Stimulated activated naive CD8-positive, alpha-beta T cell treated with anti-CD3 and anti-CD28 coated beads, Interleukin-15, amount 100 ng/mL, for 72 hours (primary cell): Measurements from ENCODE around the gene GNA15.
"Not testable (repeated sequence)": the region's sequence is repeated elsewhere in the genome, so short reads cannot be mapped to it uniquely, and the experiment has no call there.

Source experiments
- ATAC-seq: fragments of 150-1000 bp; cut with Tn5 transposase; 2 replicates; pipeline ENCODE4 v1.10.0; 2021; ENCODE audit warnings: mild to moderate bottlenecking, moderate library complexity
- DNase-seq, 2 donors: peaks; one replicate each; pipeline ENCODE4 v3.0.0; 2021 to 2022
- H3K27ac Mint-ChIP-seq, 2 donors: one replicate each; pipeline ENCODE4 v1.8.0; 2022; ENCODE audit warnings: mild to moderate bottlenecking in 2 of 2, mixed read lengths in 2 of 2, moderate library complexity in 2 of 2
- H3K27me3 Mint-ChIP-seq: one replicate; pipeline ENCODE4 v1.8.0; 2022; ENCODE audit warnings: mixed read lengths
- H3K4me1 Mint-ChIP-seq: one replicate; pipeline ENCODE4 v1.8.0; 2022; ENCODE audit warnings: mild to moderate bottlenecking, mixed read lengths
- H3K4me3 Mint-ChIP-seq, 2 donors: one replicate each; pipeline ENCODE4 v1.8.0; 2022; ENCODE audit warnings: mild to moderate bottlenecking in 2 of 2, mixed read lengths in 2 of 2, moderate library complexity in 1 of 2
- H3K9me3 Mint-ChIP-seq, 2 donors: one replicate each; pipeline ENCODE4 v1.8.0; 2022; ENCODE audit warnings: mixed read lengths in 2 of 2

Gene GNA15

GRCh38 chr19:3148503-3148902 lies 12.7 kb downstream of the GNA15 start:
- H3K4me1 Mint-ChIP-seq: peaks cover 18% of the 10 kb centered on the region
- DNase-seq (no peak), ATAC-seq (no peak)
- no peak overlapping the region for H3K4me3 Mint-ChIP-seq
- no peak overlapping the region for H3K27ac Mint-ChIP-seq
- no peaks in the 10 kb centered on the region for H3K27me3 Mint-ChIP-seq
- no peaks in the 10 kb centered on the region for H3K9me3 Mint-ChIP-seq

- no peak for ATAC-seq
- no peaks in the 10 kb centered on the region for H3K9me3 Mint-ChIP-seq
- peak overlapping the region in 1 of 2 donors; percentile 36 for H3K27ac Mint-ChIP-seq
- H3K27me3 Mint-ChIP-seq: no peaks in the 10 kb centered on the region
- no peak overlapping the region for H3K4me3 Mint-ChIP-seq
- H3K4me1 Mint-ChIP-seq: peaks cover 18% of the 10 kb centered on the region
- DNase-seq: no peak
Observed at GRCh38 chr19:3149089-3149488, 13.3 kb downstream of the GNA15 start.

DNA sequence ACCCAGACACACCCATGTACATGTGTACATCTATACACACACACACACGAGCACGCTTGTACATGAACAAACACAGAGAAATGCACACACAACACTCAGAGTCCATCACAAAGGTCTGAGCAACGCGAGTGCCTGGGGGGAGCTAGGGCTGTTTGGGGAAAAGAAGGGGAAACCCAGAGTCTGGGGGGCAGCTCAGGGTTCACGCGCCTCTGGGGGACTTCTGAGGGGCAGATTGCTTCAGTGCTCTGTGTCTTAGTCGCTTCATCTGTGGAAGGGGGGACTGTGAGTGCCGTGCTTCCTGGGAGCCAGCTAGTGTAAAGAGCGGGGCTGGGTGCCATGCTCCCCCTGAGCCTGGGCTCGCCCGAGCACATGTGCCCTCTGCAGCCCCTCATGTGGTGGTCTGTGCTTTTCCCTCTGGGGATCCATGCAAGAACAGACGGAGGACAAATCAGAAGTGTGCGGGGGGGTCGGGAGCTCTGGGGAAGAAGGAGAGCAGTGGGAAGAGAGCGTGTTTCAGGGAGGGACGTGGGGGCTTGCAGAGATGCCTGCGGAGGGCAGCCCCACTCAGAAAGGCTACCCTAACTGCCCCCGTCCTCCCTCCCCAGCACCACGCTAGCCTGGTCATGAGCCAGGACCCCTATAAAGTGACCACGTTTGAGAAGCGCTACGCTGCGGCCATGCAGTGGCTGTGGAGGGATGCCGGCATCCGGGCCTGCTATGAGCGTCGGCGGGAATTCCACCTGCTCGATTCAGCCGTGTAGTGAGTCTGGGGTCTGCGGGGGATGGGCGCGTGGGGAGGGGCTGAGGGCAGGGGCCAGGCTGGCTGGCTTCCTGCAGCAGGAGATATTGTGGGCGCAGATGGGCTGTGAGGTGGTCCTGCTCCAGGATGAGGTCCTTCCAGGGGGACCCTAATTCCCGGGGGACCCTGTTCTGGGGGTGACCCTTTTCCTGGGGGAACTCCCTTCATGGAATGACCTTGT lies 14.0 kb downstream of the GNA15 start:
- Mint-ChIP-seq H3K4me3 (no peak overlapping the region), H3K27me3 (no peaks in the 10 kb centered on the region), H3K9me3 (no peaks in the 10 kb centered on the region), H3K4me1 (peaks cover 18% of the 10 kb centered on the region), H3K27ac (peak overlapping the region in 1 of 2 donors; percentile 38)
- ATAC-seq (no peak), DNase-seq (no peak)

- Mint-ChIP-seq H3K4me3 (no peak overlapping the region), H3K4me1 (peaks cover 18% of the 10 kb centered on the region), H3K27me3 (no peaks in the 10 kb centered on the region), H3K27ac (no peak overlapping the region), H3K9me3 (no peaks in the 10 kb centered on the region)
- no peak for DNase-seq
- ATAC-seq: no peak
Observed at GRCh38 chr19:3150739-3151329, 15.0 kb downstream of the GNA15 start.

- Mint-ChIP-seq H3K4me3 (no peak overlapping the region), H3K27ac (no peak overlapping the region), H3K9me3 (no peaks in the 10 kb centered on the region), H3K4me1 (peaks cover 12% of the 10 kb centered on the region), H3K27me3 (no peaks in the 10 kb centered on the region)
- no peak for ATAC-seq
- no peak for DNase-seq
Observed at GRCh38 chr19:3151563-3152418, 16.0 kb downstream of the GNA15 start.

DNA sequence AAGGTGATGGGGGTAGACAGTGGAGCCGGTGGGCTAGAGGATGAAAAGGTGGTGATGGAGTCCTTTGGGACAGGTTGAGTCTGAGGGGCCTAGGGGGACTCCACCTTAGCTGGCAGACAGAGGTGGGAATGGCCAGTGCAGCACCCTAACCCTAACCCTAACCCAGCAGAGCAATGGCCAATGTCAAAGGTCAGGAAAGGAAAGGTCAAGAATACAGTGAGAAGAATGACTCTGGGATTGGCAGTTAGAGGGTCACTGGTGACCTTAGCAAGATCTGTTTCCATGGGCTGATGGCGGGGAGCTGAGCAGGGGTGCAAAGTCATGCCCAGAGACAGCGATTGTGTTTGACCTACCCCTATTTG lies 16.6 kb downstream of the GNA15 start:
- Mint-ChIP-seq H3K27ac (no peak overlapping the region), H3K4me1 (peaks cover 9% of the 10 kb centered on the region), H3K9me3 (no peaks in the 10 kb centered on the region), H3K4me3 (no peak overlapping the region), H3K27me3 (no peaks in the 10 kb centered on the region)
- no peak for ATAC-seq
- no peak for DNase-seq

DNA sequence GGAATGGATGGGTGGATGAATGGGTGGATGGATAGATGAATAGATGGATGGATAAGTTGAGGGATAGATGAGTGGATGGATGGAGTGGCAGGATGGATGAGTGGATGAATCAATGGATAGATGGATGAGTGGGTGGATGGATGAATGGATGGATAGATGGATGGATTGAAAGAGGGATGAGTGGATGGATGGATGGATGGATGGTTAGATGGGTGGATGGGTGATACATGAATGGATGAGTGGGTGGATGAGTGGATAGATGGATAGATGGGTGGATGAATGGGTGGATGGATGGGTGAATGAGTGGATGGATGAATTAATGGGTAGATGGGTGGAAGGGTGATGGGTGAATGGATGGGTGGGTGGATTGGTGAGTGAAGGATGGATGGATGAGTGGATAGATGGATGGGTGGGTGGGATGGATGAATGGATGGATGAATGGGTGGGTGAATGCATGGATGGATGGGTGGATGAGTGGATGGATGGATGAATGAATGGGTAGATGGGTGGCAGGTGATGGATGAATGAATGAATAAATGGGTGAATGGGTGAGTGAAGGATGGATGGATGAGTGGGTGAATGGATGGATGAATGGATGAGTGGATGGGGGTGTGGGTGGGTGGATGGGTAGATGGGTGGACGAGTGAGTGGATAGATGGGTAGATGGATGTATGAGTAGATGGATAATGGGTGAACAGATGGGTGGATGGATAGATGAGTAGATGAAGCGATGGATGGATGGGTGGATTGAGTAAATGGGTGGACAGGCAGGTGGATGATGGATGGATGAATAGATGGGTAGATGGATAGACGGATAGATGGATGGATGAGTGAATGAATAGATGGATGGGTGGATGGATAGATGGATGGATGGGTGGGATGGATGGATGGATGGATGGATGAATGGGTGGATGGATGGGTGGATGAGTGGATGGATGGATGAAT lies 17.7 kb downstream of the GNA15 start:
- Mint-ChIP-seq H3K4me3 (no peak overlapping the region), H3K27me3 (no peaks in the 10 kb centered on the region)
- no peak for ATAC-seq

GRCh38 chr19:3154447-3154846 lies 18.6 kb downstream of the GNA15 start:
- H3K27me3 Mint-ChIP-seq, H3K27ac Mint-ChIP-seq, ATAC-seq, H3K4me3 Mint-ChIP-seq, H3K4me1 Mint-ChIP-seq, DNase-seq, H3K9me3 Mint-ChIP-seq: not testable (repeated sequence)

More for the DNA sequence above, 17.7 kb downstream of the GNA15 start:
- H3K9me3 Mint-ChIP-seq: no peaks in the 10 kb centered on the region
- no peak overlapping the region for H3K27ac Mint-ChIP-seq
- H3K4me1 Mint-ChIP-seq: peaks cover 9% of the 10 kb centered on the region
- no peak for DNase-seq

- H3K27ac Mint-ChIP-seq: peak overlapping the region in 1 of 2 donors; percentile 45
Observed at GRCh38 chr19:3154957-3155736, 19.3 kb downstream of the GNA15 start.

DNA sequence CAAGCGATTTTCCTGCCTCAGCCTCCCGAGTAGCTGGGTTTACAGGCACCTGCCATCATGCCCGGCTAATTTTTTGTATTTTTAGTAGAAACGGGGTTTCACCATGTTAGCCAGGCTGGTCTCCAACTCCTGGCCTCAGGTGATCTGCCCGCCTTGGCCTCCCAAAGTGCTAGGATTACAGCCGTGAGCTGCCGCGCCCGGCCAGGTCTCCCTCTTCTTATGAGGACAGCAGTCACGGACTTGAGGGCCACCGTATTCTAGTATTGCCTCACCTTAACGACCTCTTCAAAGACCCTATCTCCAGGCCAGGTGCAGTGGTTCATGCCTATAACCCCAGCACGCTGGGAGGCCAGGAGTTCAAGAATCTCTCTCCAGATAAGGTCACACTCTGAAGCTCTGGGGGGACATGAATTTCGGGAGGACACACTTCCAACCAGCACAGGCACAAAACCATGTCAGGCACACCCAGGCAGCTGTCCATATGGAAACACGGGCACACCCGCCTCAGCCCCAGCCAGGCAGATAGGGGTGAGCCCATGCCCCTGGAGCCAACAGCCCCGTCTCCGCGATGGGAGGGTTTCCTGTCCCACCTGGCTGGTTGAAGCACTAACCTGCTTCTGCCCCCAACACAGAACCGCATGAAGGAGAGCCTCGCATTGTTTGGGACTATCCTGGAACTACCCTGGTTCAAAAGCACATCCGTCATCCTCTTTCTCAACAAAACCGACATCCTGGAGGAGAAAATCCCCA lies 21.4 kb downstream of the GNA15 start:
- DNase-seq (no peak), ATAC-seq (no peak)
- Mint-ChIP-seq H3K27ac (no peak overlapping the region), H3K4me1 (peaks cover 7% of the 10 kb centered on the region), H3K4me3 (no peak overlapping the region), H3K27me3 (no peaks in the 10 kb centered on the region), H3K9me3 (peaks cover 4 to 7% of the 10 kb centered on the region in 2 donors)

More at GRCh38 chr19:3154957-3155736, 19.3 kb downstream of the GNA15 start:
- no peaks in the 10 kb centered on the region for H3K27me3 Mint-ChIP-seq
- H3K9me3 Mint-ChIP-seq: peaks cover 2 to 3% of the 10 kb centered on the region in 2 donors
- no peaks in the 10 kb centered on the region for H3K4me1 Mint-ChIP-seq
- ATAC-seq: peak; percentile 97
- peak; percentile 33 to 87 for DNase-seq
- H3K4me3 Mint-ChIP-seq: no peak overlapping the region

DNA sequence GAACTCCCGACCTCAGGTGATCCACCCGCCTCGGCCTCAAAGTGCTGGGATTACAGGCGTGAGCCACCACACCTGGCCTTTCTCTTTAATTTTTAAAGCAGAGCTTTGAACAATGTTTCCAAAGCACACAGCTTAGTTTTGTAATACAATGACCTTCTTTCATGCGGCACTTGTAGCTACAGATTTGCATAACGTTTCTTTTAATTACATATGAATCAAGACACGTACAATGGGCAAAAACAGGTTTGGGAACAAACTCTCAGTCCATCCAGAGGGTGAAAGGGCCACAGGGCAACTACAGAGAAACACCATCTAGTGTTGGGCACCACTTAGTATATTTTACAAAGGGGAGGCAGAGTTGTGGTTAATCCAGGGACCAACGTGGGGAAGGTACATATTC lies 23.7 kb downstream of the GNA15 start:
- H3K27ac Mint-ChIP-seq: no peak overlapping the region
- ATAC-seq: no peak

DNA sequence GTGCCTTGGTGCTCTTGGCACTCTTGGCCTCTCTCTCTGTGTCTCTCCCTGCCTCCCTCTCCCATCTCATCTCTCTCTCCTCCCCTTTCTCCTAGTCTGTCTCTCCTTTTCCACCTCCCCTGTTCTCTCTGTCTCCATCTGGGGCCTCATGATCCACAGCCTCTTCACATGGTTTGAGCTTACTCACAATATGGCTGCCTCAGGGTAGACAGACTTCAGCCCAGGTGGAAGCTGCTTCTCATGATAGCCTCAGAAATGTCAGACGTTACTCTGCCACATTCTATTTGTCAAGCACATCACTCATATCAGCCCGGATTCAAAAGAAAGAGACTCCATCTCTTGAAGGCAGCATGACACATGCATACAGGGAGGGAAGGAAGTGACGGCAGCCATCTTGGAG lies 24.4 kb downstream of the GNA15 start:
- DNase-seq (no peak), ATAC-seq (no peak)
- peak overlapping the region; percentile 21 to 28 for H3K27ac Mint-ChIP-seq
- peaks cover 4 to 7% of the 10 kb centered on the region in 2 donors for H3K9me3 Mint-ChIP-seq
- no peak overlapping the region for H3K4me3 Mint-ChIP-seq
- H3K4me1 Mint-ChIP-seq: peaks cover 19% of the 10 kb centered on the region
- H3K27me3 Mint-ChIP-seq: no peaks in the 10 kb centered on the region

More for the DNA sequence above, 23.7 kb downstream of the GNA15 start:
- Mint-ChIP-seq H3K4me1 (peaks cover 17% of the 10 kb centered on the region), H3K9me3 (peaks cover 4 to 7% of the 10 kb centered on the region in 2 donors), H3K27me3 (no peaks in the 10 kb centered on the region), H3K4me3 (no peak overlapping the region)
- DNase-seq: no peak

DNA sequence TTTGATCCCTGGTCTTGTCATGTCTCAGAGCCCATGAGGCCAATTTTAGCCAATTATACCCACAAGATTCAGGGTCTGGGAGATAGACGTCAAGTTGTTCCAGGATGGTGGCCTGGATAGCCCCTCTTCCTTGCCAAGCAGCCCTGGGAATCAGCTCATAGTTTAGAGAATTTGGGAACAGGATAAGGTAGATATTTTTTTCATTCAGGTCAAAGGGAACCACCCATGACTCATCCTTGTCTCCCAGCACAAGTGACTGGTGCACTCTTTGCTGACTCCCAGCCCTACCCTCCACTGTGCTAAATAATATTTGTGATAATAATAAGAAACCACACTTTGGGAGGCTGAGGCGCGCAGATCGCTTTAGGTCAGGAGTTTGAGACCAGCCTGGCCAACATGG lies 25.6 kb downstream of the GNA15 start:
- Mint-ChIP-seq H3K4me1 (peaks cover 26% of the 10 kb centered on the region), H3K9me3 (peaks cover 4 to 7% of the 10 kb centered on the region in 2 donors), H3K4me3 (no peak overlapping the region), H3K27me3 (no peaks in the 10 kb centered on the region), H3K27ac (no peak overlapping the region)
- DNase-seq (no peak), ATAC-seq (no peak)
